Fibroblast of skin of right quadriceps (primary cell): ENCODE measurements around the gene GINS2.

ENCODE experiments used
- DNase-seq: peaks from one replicate; pipeline ENCODE4 v3.0.0-alpha.2; 2013

GINS2 gene

DNA sequence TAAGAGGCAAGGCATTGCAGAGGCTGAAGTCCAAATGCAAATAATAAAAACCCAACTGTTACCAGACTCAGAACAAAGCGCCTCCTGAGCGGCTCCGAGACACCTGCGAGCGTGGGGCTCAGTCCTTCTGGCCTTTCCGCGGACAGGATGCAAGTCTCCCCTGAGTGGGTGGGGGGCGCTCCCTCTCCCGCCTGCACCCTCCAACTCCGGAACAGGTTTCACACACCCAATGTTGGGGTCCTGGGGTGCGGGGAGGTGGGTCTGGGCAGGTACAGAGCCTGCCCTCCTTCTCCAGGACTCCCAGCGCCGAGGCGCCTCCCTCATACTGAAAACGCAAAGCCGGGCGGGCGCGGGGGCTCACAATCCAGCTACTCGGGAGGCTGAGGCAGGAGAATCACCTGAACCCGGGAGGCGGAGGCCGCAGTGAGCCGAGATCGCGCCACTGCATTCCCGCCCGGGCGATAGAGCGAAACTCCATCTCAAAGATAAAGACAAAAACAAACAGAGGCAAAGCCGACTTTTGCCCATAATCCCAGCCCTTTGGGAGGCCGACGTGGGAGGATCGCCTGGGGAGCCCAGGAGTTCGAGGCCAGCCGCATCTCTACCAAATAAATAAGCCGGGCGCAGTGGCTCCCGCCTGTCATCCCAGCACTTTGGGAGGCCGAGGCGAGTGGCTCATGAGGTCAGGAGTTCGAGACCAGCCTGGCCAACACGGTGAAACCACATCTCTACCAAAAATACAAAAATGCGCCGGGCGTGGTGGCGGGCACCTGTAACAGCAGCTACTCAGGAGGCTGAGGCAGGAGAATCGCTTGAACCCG is 893 bp downstream of the GINS2 start:
- DNase-seq: no peak

GRCh38 chr16:85686912-85687591 is 1.7 kb downstream of the GINS2 start:
- DNase-seq: no peak

- no peak for DNase-seq
Measured at GRCh38 chr16:85685251-85685650, 3.5 kb downstream of the GINS2 start.

DNA sequence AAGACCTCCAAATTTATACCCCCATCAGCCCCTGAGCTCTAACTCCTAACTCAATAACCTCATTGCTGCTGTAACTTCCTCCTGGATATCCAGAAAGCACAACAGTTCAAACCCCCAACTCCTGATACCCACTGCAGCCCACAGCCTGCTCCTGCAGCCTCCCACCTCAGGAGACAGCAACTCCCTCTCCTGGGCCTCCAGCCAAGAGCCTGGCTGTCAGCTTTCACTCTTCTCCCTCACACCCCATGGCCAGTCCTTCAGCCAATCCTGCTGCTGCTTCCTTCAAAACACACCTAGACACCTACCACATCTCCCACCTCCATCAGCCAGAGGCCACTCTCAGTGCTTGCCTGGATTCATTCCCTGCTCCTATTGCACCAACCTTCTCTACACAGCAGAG is 5.4 kb downstream of the GINS2 start:
- no peak for DNase-seq

DNA sequence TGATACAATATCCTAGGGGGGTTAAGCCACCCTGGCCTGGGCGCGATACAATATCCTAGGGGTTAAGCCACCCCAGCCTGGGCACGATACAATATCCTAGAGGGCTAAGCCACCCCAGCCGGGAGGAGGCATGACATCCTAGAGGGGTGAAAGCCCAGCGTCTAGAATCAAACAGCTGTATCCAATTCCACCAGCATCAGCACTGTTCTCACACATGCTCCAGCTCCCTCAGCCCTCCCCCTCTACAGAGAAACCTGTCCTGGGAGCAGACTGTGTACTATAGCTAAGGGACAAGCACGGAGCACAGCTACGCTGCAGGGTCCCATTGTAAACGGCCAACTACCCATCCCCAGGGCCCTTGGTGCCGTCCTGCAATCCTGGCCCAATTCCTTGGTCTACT is 6.2 kb downstream of the GINS2 start:
- no peak for DNase-seq

DNA sequence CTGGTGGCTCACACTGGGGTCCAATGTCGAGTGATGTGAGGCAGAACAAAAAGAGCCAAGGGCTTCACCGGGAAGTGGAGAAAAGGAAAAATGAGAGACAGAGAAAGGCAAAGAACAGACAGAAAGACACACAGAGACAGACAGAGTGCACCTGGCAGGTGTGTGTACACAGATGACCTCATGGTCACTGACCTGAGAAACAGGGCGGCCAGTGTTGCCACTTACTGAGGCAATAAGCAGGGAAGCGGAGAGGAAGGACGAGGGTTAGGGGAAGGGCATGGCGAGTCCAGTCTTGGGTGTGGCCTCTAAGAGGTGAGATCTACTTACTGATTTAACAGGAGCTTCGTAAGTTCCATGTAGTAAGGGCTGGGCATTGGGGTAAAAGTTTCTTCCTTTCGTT is 7.5 kb downstream of the GINS2 start:
- DNase-seq: no peak

GRCh38 chr16:85680352-85680944 is 8.3 kb downstream of the GINS2 start:
- no peak for DNase-seq

GRCh38 chr16:85679870-85680269 is 8.9 kb downstream of the GINS2 start:
- no peak for DNase-seq

DNA sequence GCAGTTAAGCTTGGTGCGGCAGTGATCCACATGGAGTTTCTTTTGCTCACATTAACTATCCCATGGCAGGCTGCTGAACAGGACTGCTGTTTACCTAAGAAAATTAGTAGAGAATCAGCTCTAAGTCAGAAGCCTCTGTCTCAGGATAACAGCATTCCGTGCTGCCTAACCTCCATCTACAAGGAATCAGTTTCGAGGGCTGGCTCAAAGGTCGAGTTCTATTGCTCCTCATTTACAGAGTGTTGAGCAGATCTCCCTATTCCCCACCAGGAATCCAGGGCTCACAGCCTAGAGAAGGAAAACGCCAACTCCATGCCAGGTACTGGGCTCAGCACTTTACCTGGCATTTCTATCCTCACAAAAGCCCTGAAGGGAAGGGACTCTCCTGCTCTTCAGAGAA is 9.9 kb downstream of the GINS2 start:
- no peak for DNase-seq

GRCh38 chr16:85678016-85678415 is 10.7 kb downstream of the GINS2 start:
- DNase-seq: no peak

DNA sequence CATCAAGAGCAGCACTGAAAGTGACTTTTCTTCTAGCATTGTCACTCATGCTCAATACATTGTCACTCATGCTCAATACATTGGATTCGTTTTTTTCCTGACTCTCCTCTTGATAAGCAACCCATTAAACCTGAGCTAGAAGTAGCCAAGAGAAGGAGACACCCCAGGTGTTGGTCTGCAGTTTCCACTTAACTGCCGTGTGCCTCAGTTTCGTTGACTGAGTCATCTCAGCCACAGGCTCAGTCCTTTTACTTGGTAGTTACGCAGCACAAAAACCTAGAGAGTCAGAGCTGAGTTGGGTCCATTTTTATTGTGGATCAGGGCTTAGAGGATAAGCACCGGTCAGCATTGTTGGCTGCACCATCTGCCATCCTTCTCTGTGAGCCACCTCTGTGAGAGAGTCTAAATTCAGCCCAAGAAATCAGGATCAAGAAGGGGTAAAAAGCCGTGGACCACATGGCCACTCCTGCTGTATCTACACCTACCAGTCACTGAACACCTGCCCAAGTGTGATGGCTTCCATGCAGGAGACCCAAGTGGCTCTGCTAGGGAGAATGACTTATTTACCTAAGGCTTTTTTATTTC is 11.3 kb downstream of the GINS2 start:
- DNase-seq: no peak

DNA sequence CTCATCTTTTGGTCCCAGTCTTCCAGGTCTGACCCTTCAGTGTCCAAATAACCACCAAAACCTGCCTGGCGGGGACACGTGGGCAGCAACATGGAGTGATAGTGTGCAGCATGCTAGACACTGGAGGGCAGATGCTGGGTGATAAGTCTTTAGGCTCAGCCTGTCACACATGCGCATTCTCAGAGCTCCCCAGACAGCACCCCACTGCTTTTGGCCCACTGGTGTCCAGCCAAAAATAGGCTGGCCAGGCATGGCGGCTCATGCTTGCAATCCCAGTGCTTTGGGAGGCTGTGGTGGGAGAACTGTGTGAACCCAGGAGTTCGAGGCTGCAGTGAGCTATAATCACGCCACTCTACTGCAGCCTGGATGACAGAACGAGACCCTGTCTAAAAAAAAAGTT is 12.3 kb downstream of the GINS2 start:
- DNase-seq: no peak

DNA sequence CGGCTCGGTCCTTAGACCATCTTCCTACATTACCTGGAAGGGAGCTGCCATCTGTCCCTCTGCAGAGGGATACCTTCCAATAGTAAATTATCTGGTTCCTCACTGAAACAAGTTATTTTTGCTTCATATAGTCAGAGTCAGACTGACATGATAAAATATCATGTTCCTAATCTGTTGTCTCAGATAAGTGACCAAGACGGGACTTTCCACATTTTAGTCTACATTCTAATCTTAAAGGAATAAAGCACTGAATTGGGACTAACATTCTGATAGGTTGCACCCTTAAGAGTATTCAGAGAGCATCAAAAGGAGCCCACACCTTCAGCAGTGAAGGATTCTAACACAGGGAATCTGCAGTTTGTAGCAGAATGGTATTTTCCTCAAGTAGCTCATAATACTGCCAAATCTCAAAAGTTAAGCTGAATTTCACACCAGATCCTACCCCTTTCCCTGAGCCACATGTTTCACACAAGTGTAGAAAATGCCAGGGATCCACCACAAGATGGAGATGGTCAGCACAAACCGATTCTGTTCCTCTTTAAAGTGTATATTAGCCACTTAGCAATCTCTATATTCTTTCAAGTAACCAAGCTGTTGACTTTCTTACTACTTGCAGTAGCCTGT is 13.4 kb downstream of the GINS2 start:
- DNase-seq: peak; percentile 30

DNA sequence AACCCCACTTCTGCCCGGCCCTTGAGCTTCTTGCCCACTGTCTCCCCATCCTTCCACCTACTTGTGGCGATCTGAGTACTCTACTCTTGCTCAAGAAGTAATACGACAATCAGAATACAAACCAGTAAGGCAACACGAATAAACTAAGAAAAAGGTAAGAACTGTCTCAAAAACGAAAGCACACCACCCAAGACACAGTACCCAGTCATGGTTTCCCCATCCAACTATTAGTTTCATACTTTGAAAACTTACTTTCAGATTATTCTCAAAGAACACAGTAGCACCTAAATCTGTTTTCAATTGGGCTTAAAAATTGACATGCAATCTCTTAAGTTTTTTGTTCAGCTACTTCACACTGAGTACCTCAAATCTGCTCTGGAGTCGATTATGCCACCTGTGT is 13.9 kb downstream of the GINS2 start:
- DNase-seq: no peak

GRCh38 chr16:85674418-85674755 is 14.4 kb downstream of the GINS2 start:
- no peak for DNase-seq

DNA sequence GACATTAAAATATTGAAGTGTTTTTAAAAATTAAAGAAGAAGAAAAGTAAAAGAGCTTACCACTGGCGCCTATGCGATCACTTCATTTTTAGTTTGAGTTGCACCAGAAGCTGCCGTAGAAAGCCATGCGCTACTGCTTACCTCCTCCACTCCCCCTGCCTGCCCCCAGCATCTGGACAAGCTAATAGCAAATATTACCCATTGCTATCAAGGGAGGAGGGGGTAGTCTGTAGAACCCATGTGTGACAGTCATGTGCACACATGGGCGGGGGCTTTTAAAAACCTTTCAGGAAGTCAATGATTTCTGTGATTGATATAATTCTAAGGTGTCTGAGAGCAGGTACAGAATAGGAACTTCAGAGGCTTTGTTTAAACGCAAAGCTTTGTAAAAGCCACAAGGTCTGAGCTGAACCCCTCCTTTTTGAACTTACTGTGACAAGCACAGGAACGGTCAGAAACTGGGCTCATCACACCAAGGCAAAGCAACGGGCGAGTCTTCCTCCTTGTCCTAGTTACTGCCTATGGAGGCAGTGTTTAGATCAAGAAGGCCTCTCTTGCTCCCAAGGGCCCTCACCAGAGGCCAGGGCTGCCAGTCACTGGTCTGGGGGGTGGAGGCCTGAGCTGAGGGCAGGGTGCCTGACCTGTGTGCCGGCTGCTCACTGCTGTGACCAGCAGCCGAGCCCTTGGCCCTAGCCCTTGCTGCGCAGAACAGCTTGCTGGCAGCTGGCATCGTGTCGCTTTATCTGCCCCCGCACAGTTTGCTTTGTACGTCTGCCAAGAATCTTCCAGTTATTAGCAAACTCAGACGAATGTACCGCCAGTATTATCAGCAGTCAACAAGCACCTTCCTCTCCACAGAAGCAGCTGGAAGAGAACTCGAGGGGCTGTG is 15.0 kb downstream of the GINS2 start:
- peak; percentile 28 for DNase-seq

DNA sequence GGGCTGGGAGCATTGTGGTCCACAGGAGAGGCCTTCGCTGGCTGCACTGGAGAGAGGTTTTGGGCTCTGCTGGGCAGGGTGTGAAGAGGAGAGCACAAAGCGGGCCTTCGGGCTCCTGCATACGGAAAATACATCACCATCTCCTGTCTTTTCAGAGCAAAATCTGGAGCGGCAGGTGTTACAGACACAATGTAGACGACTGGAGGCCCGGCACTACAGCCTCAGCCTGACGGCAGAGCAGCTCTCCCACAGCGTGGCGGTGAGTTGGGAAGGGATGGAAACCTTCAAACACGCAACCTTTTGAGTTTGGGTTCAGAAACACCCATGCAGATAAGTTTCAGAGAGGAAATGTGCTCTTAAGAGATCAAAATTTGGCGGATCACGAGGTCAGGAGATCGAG is 17.9 kb downstream of the GINS2 start:
- DNase-seq: no peak

GRCh38 chr16:85668676-85669424 is 19.9 kb downstream of the GINS2 start:
- no peak for DNase-seq

- DNase-seq: no peak
Measured at GRCh38 chr16:85667841-85668413, 20.8 kb downstream of the GINS2 start.

DNA sequence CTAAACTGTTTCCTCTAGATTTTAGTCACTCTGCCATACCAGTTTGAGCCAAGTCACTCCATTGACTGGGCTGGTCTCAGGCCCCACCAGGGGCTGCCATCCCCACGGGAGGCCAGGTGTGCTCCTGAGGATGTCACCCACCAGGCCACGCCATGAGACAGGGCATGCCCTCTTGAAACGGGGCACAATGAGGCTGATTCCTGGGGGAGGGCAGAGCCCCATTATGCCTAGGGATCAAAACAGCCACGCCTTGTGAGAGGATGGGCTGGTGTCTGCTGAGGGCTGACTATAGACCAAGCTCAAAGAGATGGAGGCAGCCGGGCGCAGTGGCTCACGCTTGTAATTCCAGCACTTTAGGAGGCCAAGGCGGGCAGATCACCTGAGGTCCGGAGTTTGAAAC is 21.5 kb downstream of the GINS2 start:
- no peak for DNase-seq

GRCh38 chr16:85665929-85666328 is 22.8 kb downstream of the GINS2 start:
- no peak for DNase-seq
